ENCODE measurements around the gene ANO1. TPM values are rescaled to one million over a fixed set of nuclear protein-coding genes. Genes with fewer than 3 reads are reported as not detected.

The ANO1 gene
- total RNA-seq, 1 experiment from 2014 or later, result 41.7 TPM

- TF ChIP-seq ATF3 (IDR thresholded peaks at IDR 0.05), result no peak; the same call in 1 of the 2 replicates
- TF ChIP-seq SRF (IDR thresholded peaks at IDR 0.05; ENCODE audit: low read depth), result no peak
Measured at GRCh38 chr11:70080763-70081162, 2.6 kb downstream of the ANO1 start (continued).

GRCh38 chr11:70082829-70083228 lies 4.7 kb downstream of the ANO1 start:
- Histone ChIP-seq H3K79me2 (ENCODE audit: insufficient read depth, low read length) (peaks cover 36% of the 10 kb centered on the region; the same call in 1 of the 2 replicates), H3K9ac (ENCODE audit: low read length) (no peak overlapping the region), H3K9me3 (ENCODE audit: control insufficient read depth in 1 of 2, insufficient read depth in 1 of 2, low read depth in 1 of 2, low read length in 2 of 2) (no peaks in the 10 kb centered on the region), H3K4me2 (ENCODE audit: low read length) (no peak overlapping the region), H2AFZ (ENCODE audit: low read depth, low read length, poor library complexity, severe bottlenecking) (no peak overlapping the region), H3K4me3 (replicated peaks in 1 of 2; ENCODE audit: low read depth in 1 of 2, low read length in 2 of 2) (no peak overlapping the region), H3K27ac (ENCODE audit: low read depth, low read length) (no peak overlapping the region), H3K27me3 (ENCODE audit: insufficient read depth, low read length) (no peaks in the 10 kb centered on the region), H3K36me3 (ENCODE audit: control insufficient read depth in 1 of 2, insufficient read depth in 2 of 2, low read length in 2 of 2) (no peaks in the 10 kb centered on the region), H4K20me1 (ENCODE audit: insufficient read depth) (no peaks in the 10 kb centered on the region), H3K4me1 (ENCODE audit: control insufficient read depth in 1 of 2, insufficient read depth in 2 of 2, low read length in 2 of 2) (peaks cover 23 to 36% of the 10 kb centered on the region in 2 experiments), H3K9me2 (ENCODE audit: insufficient read depth) (no peaks in the 10 kb centered on the region)
- DNase-seq (ENCODE audit: low read depth, low spot score) (no peak), ATAC-seq (no peak)
- intact Hi-C loops (cut with micrococcal nuclease), result loop anchor here (5.0 kb wide), 1 partner anchor 109 kb away; no protein-coding TSS in a partner anchor
- ChIA-PET RAD21 (ENCODE audit: low non-redundant PET in 1 of 2, low total read pairs in 2 of 2, uncharacterized antibody in 2 of 2, unreplicated experiment in 2 of 2) (interaction anchor here in 1 of 2 experiments (1.0 kb wide), 1 partner anchor 120 kb away, joined by 3 read pairs; no protein-coding TSS in a partner anchor), POLR2A (interaction anchor here (1.1 kb wide), 1 partner anchor 164 kb away, joined by 3 read pairs; no protein-coding TSS in a partner anchor), CTCF (interaction anchor here (1.0 to 1.6 kb wide), 6 partner anchors 33 to 379 kb away, joined by 3 to 9 read pairs (median 4); no protein-coding TSS in a partner anchor)
- BruUV-seq (replicated peaks), result no TSS peak
- TF ChIP-seq RAD21 (IDR thresholded peaks at IDR 0.05; ENCODE audit: low read depth), result peak; percentile 50
- TF ChIP-seq, protein P1, sequence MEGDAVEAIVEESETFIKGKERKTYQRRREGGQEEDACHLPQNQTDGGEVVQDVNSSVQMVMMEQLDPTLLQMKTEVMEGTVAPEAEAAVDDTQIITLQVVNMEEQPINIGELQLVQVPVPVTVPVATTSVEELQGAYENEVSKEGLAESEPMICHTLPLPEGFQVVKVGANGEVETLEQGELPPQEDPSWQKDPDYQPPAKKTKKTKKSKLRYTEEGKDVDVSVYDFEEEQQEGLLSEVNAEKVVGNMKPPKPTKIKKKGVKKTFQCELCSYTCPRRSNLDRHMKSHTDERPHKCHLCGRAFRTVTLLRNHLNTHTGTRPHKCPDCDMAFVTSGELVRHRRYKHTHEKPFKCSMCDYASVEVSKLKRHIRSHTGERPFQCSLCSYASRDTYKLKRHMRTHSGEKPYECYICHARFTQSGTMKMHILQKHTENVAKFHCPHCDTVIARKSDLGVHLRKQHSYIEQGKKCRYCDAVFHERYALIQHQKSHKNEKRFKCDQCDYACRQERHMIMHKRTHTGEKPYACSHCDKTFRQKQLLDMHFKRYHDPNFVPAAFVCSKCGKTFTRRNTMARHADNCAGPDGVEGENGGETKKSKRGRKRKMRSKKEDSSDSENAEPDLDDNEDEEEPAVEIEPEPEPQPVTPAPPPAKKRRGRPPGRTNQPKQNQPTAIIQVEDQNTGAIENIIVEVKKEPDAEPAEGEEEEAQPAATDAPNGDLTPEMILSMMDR (IDR thresholded peaks at IDR 0.05 in 2 of 3, conservative IDR thresholded peaks at IDR 0.05 in 1 of 3; ENCODE audit: borderline replicate concordance in 1 of 3, insufficient read depth in 1 of 3, low read depth in 2 of 3, low read length in 2 of 3), result peak; percentile 45 to 57 (median 55); a peak in 5 of 6 replicates
- TF ChIP-seq SRF (IDR thresholded peaks at IDR 0.05; ENCODE audit: low read depth), result no peak

Measured in HCT116 (cell line).